ENCODE measurements around the gene EXOC3L2. TPM values are rescaled to one million over a fixed set of nuclear protein-coding genes. Genes with fewer than 3 reads are reported as not detected.

EXOC3L2 gene
- total and polyA plus RNA-seq, 3 experiments from 2014 or later: not detected

DNA sequence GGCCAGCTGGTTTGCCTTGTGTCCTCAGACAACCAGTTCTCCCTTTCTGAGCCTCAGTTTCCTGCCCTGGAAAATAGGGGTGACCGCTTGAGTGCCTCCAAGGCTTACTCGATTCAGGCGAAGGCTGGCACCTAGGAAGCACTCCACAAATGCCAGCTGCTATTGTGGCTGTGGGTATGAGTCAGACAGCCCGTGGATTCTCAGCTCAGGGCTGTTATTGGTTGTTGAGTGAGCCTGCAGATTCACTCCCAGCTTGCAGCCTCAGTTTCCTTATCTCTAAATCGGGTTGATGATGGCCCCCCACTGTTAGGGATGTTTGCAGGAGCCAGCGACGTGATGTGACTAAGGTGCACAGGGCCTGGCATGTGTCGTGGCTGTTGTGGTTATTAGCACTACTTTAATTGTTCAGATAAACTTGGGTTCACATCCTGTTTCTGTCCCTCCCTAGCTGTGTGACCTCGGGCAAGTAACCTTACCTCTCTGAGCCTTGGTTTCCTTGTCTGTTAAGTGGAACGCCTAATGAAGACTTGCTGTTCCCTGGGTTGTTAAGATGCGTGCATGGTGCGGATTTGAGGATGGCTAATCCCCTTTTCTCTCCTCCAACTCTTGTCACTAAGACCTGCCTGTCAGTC lies 8.3 kb upstream of the EXOC3L2 start:
- Histone ChIP-seq H3K4me3 (ENCODE audit: low read length) (peak overlapping the region; percentile 32), H3K27me3 (ENCODE audit: insufficient read depth, low read length, poor library complexity, severe bottlenecking) (no peaks in the 10 kb centered on the region), H3K36me3 (ENCODE audit: insufficient read depth, low read length) (no peaks in the 10 kb centered on the region), H3K9me3 (ENCODE audit: low read length) (no peaks in the 10 kb centered on the region), H3K4me1 (ENCODE audit: insufficient read depth, low read length) (peaks cover 35% of the 10 kb centered on the region), H3K27ac (ENCODE audit: low read depth, low read length) (peak overlapping the region; percentile 22)
- no peaks in the 10 kb centered on the region for H3K27me3 Mint-ChIP-seq
- ChIA-PET CTCF (interaction anchor here (0.6 kb wide), 1 partner anchor 232 kb away, joined by 3 read pairs; no protein-coding TSS in a partner anchor), POLR2A (no interaction called here)
- H3K27ac Mint-ChIP-seq: peak overlapping the region in 7 of 8 donors; percentile 21 to 92 (median 87)
- H3K9me3 Mint-ChIP-seq: no peaks in the 10 kb centered on the region
- peaks cover 0 to 6% (median 0%) of the 10 kb centered on the region in 3 donors for H3K36me3 Mint-ChIP-seq
- DNase-seq: peak in 1 of 5 donors; percentile 17
- H3K4me1 Mint-ChIP-seq: peaks cover 34 to 63% (median 34%) of the 10 kb centered on the region in 3 donors
- peak overlapping the region; percentile 65 to 93 (median 85) for H3K4me3 Mint-ChIP-seq

DNA sequence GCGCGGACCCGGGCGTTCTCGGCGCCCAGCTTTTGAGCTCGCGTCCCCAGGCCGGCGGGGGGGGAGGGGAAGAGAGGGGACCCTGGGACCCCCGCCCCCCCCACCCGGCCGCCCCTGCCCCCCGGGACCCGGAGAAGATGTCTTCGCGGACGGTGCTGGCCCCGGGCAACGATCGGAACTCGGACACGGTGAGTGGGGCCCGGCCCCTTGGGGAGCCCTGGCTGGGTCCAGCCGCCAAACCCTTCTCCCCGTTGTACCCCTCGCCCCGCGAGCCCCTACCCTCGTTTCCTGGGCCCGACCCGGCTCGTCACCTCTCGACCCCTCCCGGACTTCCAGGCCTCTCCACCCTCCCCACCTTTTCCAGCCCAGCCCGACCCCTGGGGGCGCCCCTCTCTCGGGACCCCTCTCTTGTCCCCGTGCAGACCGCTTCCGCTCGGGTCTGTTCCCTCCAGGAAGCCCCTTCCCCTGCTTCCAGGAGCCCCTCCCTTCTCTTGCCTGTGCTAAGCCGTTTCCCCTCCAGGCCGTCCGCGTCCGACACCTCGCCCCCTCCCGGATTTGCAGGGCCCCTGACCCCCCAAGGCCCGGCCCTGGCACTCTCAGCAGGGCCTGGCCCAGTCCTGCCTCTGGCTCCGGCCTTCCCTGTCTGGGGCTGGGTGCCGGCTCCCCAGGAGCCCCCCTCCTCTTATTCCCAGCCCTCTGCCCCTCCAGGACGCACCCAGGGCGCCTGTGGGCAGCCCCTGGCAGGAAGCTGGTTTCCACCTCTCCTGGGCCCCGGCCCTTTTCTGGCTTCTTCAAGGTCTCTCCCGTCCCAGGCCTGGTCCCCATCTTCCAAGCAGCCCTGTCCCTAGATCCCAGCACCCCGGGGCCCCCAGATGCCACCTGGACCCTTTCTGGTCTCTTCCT lies 6.5 kb upstream of the EXOC3L2 start:
- Mint-ChIP-seq H3K36me3 (peaks cover 0 to 2% (median 0%) of the 10 kb centered on the region in 3 donors), H3K4me3 (peak overlapping the region; percentile 65 to 93 (median 85)), H3K27ac (peak overlapping the region in 5 of 8 donors; percentile 42 to 99 (median 87)), H3K27me3 (peaks cover 0 to 1% of the 10 kb centered on the region in 2 donors), H3K4me1 (peaks cover 34 to 62% (median 34%) of the 10 kb centered on the region in 3 donors), H3K9me3 (no peaks in the 10 kb centered on the region)
- H3K27me3 ChIP-seq (ENCODE audit: insufficient read depth, low read length, poor library complexity, severe bottlenecking): no peaks in the 10 kb centered on the region
- peak overlapping the region; percentile 54 for H3K4me3 ChIP-seq (ENCODE audit: low read length)
- DNase-seq: peak in 2 of 5 donors; percentile 7 to 12
- no peaks in the 10 kb centered on the region for H3K36me3 ChIP-seq (ENCODE audit: insufficient read depth, low read length)
- ChIA-PET POLR2A (interaction anchor here (0.6 kb wide), 1 partner anchor 243 kb away, joined by 3 read pairs; no protein-coding TSS in a partner anchor), CTCF (no interaction called here)
- peak overlapping the region; percentile 65 for H3K27ac ChIP-seq (ENCODE audit: low read depth, low read length)
- H3K4me1 ChIP-seq (ENCODE audit: insufficient read depth, low read length): peaks cover 35% of the 10 kb centered on the region
- H3K9me3 ChIP-seq (ENCODE audit: low read length): no peaks in the 10 kb centered on the region

DNA sequence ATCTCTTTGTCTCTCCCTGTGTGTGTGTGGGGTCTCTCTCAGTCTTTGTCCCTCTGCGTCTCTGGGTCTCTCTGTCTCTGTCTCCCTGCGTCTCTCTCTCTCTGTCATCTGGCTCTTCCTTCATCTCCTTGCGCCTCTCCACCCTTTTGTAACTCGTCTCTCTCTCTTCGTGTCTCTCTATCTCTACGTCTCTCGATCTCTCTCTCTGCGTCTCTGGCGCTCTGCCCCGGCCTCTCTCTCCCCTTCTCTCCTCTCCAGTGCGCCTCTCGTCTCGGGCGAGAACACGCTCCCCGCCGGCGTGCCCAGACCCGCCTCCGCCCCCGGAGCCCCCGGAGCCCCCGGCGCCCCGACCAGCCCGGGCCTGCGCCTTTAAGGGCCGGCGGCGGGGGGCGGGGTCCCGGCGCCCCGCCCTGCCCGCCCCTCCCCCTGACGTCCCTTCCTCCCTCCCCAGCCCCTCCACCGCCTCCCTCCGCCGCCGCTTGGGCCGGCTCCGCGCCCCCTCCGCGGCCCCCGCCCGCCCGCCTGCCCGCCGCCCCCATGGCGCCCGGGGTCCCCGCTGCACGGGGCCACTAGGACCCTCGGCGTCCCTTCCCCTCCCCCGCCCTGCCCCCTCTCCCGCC lies 5.7 kb upstream of the EXOC3L2 start, which contains the start of gene MARK4:
MARK4 (plus strand) TSS at position 440 of the 620 bp plus-strand sequence. CDS start 318 bp downstream, outside the sequence.
- CTCF ChIA-PET: no interaction called here
- no peaks in the 10 kb centered on the region for H3K36me3 ChIP-seq (ENCODE audit: insufficient read depth, low read length)
- H3K27ac Mint-ChIP-seq: peak within 1 kb of the TSS; percentile 42 to 99 (median 88)
- DNase-seq: peak; percentile 36 to 76 (median 51)
- H3K36me3 Mint-ChIP-seq: peaks cover 0 to 2% (median 0%) of the 10 kb centered on the region in 3 donors
- peak within 1 kb of the TSS; percentile 59 for H3K4me3 ChIP-seq (ENCODE audit: low read length)
- H3K4me1 ChIP-seq (ENCODE audit: insufficient read depth, low read length): peaks cover 35% of the 10 kb centered on the region
- peak within 1 kb of the TSS; percentile 65 for H3K27ac ChIP-seq (ENCODE audit: low read depth, low read length)
- H3K9me3 ChIP-seq (ENCODE audit: low read length): no peaks in the 10 kb centered on the region
- peak within 1 kb of the TSS; percentile 77 to 94 (median 88) for H3K4me3 Mint-ChIP-seq
- no peaks in the 10 kb centered on the region for H3K9me3 Mint-ChIP-seq
- POLR2A ChIA-PET: interaction anchor here (0.6 kb wide), 1 partner anchor 244 kb away, joined by 3 read pairs; no protein-coding TSS in a partner anchor
- H3K4me1 Mint-ChIP-seq: peaks cover 30 to 57% (median 34%) of the 10 kb centered on the region in 3 donors
- no peaks in the 10 kb centered on the region for H3K27me3 ChIP-seq (ENCODE audit: insufficient read depth, low read length, poor library complexity, severe bottlenecking)
- H3K27me3 Mint-ChIP-seq: peaks cover 0 to 3% of the 10 kb centered on the region in 2 donors

DNA sequence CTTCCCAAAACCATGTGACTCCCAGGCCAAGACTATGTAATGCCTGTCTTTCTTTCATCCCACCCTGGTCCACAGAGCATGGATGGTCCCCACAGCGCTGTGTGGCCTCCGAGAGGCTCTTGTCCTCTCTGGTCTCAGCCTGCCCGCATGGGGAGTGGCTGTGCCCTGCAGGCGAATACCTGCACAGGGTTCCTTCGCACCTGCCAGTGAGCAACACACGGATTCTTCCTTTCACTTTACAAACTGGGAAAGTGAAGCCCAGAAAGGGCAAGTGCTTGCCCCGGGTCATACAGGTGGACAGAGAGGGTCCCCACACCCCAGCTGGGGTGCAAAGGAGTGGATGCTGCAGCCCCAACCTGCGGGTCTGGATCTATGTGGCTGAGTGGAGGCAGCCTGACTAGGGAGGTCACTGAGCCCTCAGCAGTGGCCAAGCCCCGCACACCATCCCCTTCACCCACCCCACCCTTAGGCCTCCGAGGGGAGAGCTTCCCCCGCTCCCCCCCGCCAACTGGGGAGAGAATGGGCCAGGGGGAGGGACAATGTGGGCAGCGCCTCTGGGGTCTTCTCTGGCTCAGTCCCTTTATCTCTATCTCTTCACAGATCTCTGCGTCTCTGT lies 5.1 kb upstream of the EXOC3L2 start:
- peaks cover 35% of the 10 kb centered on the region for H3K4me1 ChIP-seq (ENCODE audit: insufficient read depth, low read length)

DNA sequence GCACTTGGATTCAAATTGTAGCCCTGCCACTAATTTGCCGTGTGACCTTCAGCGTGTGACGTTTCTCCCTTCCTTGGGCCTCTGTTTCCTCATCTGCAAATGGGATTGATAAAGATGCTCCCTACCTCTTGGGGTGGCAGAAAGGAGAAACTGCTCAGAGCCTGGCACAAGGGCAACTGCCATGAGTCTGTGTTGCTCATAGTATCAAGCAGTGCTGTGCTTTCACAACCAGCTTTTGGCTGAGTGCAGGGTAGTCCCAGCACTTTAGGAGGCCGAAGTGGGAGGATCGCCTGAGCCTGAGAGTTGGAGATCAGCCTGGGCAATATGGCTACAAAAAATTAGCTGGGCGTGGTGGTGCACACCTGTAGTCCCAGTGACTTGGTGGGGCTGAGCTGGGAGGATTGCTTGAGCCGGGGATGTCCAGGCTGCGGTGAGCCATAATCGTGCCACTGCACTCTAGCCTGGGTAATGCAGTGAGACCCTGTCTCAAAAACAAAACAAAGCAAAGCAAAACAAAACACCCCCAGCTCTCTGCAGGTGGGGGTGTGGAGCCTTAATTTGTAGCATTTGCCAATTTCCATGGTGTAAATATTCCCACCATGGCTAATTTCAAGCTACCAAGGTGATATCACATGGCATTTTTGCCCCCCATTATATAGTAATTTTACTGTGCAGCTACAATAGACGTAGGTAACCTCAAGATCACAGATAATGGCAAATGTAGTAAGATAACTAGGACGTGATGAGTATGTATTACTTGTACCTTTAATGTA lies 4.2 kb upstream of the EXOC3L2 start:
- CTCF ChIA-PET: interaction anchor here (1.2 to 1.3 kb wide), 4 partner anchors 9 to 249 kb away, joined by 3 to 5 read pairs (median 4); partner anchors contain the start of gene RELB
- POLR2A ChIA-PET: interaction anchor here (0.5 kb wide), 1 partner anchor 296 kb away, joined by 3 read pairs; no protein-coding TSS in a partner anchor
- H3K27ac Mint-ChIP-seq: peak overlapping the region in 4 of 8 donors; percentile 6 to 73 (median 16)

More for the DNA sequence above, 5.1 kb upstream of the EXOC3L2 start:
- no peaks in the 10 kb centered on the region for H3K9me3 ChIP-seq (ENCODE audit: low read length)
- ChIA-PET POLR2A (no interaction called here), CTCF (no interaction called here)
- H3K9me3 Mint-ChIP-seq: no peaks in the 10 kb centered on the region
- H3K36me3 ChIP-seq (ENCODE audit: insufficient read depth, low read length): no peaks in the 10 kb centered on the region
- H3K27me3 ChIP-seq (ENCODE audit: insufficient read depth, low read length, poor library complexity, severe bottlenecking): no peaks in the 10 kb centered on the region
- H3K4me3 Mint-ChIP-seq: peak overlapping the region; percentile 77 to 94 (median 88)
- peak overlapping the region; percentile 33 for H3K27ac ChIP-seq (ENCODE audit: low read depth, low read length)
- H3K4me3 ChIP-seq (ENCODE audit: low read length): peak overlapping the region; percentile 59
- H3K27me3 Mint-ChIP-seq: peaks cover 0 to 3% of the 10 kb centered on the region in 2 donors
- H3K27ac Mint-ChIP-seq: peak overlapping the region in 7 of 8 donors; percentile 12 to 95 (median 91)
- no peak for DNase-seq
- peaks cover 0 to 2% (median 0%) of the 10 kb centered on the region in 3 donors for H3K36me3 Mint-ChIP-seq
- H3K4me1 Mint-ChIP-seq: peaks cover 30 to 51% (median 34%) of the 10 kb centered on the region in 3 donors

DNA sequence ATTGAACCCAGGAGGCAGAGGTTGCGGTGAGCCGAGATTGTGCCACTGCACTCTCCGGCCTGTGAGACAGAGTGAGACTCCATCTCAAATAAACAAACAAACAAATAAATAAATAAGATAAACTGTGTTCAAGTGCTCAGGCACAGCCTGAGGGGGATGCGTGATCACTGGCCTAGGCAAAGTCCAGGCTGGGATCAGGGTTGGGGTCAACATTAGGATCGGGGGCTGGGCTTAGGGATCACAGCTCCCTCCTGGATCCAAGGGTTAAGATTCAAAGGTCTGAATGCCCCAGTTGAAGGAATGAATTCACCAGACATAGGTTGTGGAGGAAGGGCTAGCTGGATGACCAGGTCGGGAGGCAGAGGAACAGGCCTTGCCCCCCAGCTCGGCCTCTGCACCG lies 1.9 kb upstream of the EXOC3L2 start:
- Histone ChIP-seq H3K4me3 (ENCODE audit: low read length) (no peak overlapping the region), H3K36me3 (ENCODE audit: insufficient read depth, low read length) (no peaks in the 10 kb centered on the region), H3K27me3 (ENCODE audit: insufficient read depth, low read length, poor library complexity, severe bottlenecking) (no peaks in the 10 kb centered on the region), H3K9me3 (ENCODE audit: low read length) (no peaks in the 10 kb centered on the region), H3K27ac (ENCODE audit: low read depth, low read length) (no peak overlapping the region), H3K4me1 (ENCODE audit: insufficient read depth, low read length) (peaks cover 8% of the 10 kb centered on the region)
- H3K36me3 Mint-ChIP-seq: peaks cover 0 to 2% (median 0%) of the 10 kb centered on the region in 3 donors
- H3K4me3 Mint-ChIP-seq: no peak overlapping the region
- ChIA-PET CTCF (no interaction called here), POLR2A (no interaction called here)
- H3K27ac Mint-ChIP-seq: no peak overlapping the region
- H3K27me3 Mint-ChIP-seq: peaks cover 8 to 11% of the 10 kb centered on the region in 2 donors
- no peaks in the 10 kb centered on the region for H3K9me3 Mint-ChIP-seq
- peaks cover 9 to 23% (median 12%) of the 10 kb centered on the region in 3 donors for H3K4me1 Mint-ChIP-seq
- no peak for DNase-seq

More for the DNA sequence above, 4.2 kb upstream of the EXOC3L2 start:
- H3K36me3 ChIP-seq (ENCODE audit: insufficient read depth, low read length): no peaks in the 10 kb centered on the region
- Mint-ChIP-seq H3K4me3 (peak overlapping the region; percentile 34 to 93 (median 79)), H3K27me3 (peaks cover 6 to 7% of the 10 kb centered on the region in 2 donors), H3K9me3 (no peaks in the 10 kb centered on the region), H3K36me3 (peaks cover 0 to 2% (median 0%) of the 10 kb centered on the region in 3 donors), H3K4me1 (peaks cover 29 to 44% (median 30%) of the 10 kb centered on the region in 3 donors)
- H3K27ac ChIP-seq (ENCODE audit: low read depth, low read length): no peak overlapping the region
- H3K9me3 ChIP-seq (ENCODE audit: low read length): no peaks in the 10 kb centered on the region
- H3K4me1 ChIP-seq (ENCODE audit: insufficient read depth, low read length): peaks cover 32% of the 10 kb centered on the region
- no peak overlapping the region for H3K4me3 ChIP-seq (ENCODE audit: low read length)
- DNase-seq: no peak
- no peaks in the 10 kb centered on the region for H3K27me3 ChIP-seq (ENCODE audit: insufficient read depth, low read length, poor library complexity, severe bottlenecking)

All from CD8-positive, alpha-beta memory T cell (primary cell).